Thymus (tissue), 11 donors: ENCODE measurements around the gene MYLK3. TPM values are rescaled to one million over a fixed set of nuclear protein-coding genes. Genes with fewer than 3 reads are reported as not detected.

Source experiments
- DNase-seq, 9 donors: peaks; one replicate each; pipeline ENCODE4 v3.0.0-alpha.2; 2013; ENCODE audit warnings: low spot score in 9 of 9, low read depth in 6 of 9, missing footprints in 1 of 9
- H3K27ac ChIP-seq, 2 donors: one replicate each; pipeline ENCODE4 v1.5.1; 2013; ENCODE audit warnings: control low read depth in 1 of 2, low read depth in 1 of 2, low read length in 1 of 2, mild to moderate bottlenecking in 1 of 2, moderate library complexity in 1 of 2
- H3K27me3 ChIP-seq, 2 donors: one replicate each; pipeline ENCODE4 v1.5.1; 2013; ENCODE audit warnings: low read length in 1 of 2; ENCODE audit not compliant: control insufficient read depth in 2 of 2, insufficient read depth in 1 of 2
- H3K36me3 ChIP-seq, 2 donors: one replicate each; pipeline ENCODE4 v1.5.1; 2013; ENCODE audit warnings: low read length in 1 of 2, mild to moderate bottlenecking in 1 of 2, moderate library complexity in 1 of 2; ENCODE audit not compliant: control insufficient read depth in 2 of 2, insufficient read depth in 2 of 2
- H3K4me1 ChIP-seq, 2 donors: one replicate each; pipeline ENCODE4 v1.5.1; 2013; ENCODE audit warnings: low read length in 2 of 2; ENCODE audit not compliant: control insufficient read depth in 2 of 2, insufficient read depth in 2 of 2
- H3K4me3 ChIP-seq, 2 donors: one replicate each; pipeline ENCODE4 v1.5.1; 2013; ENCODE audit warnings: low read length in 2 of 2, control low read depth in 1 of 2, mild to moderate bottlenecking in 1 of 2
- H3K9me3 ChIP-seq, 2 donors: one replicate each; pipeline ENCODE4 v1.5.1; 2013; ENCODE audit warnings: low read length in 1 of 2, mild to moderate bottlenecking in 1 of 2; ENCODE audit not compliant: control insufficient read depth in 2 of 2, insufficient read depth in 1 of 2
- WGBS: extraction: QIAGEN DNeasy Blood & Tissue Kit; methylation state at CpG from one replicate; pipeline ENCODE4 v1.1.7; 2013; 5-methylcytosine and 5-hydroxymethylcytosine counted together
- polyA plus RNA-seq: library from polyadenylated mRNA; stranded (reverse); fragments of 200-250 nt; gene quantifications from one replicate; pipeline ENCODE4 v1.2.3, GENCODE V29; 2013
- total RNA-seq: library from RNA; stranded (reverse); fragments of 120-200 nt; gene quantifications from one replicate; pipeline ENCODE4 v1.2.4, GENCODE V29; 2013
- donor health status: healthy.

MYLK3 gene
- total and polyA plus RNA-seq, 2 donors: 0.09 to 0.21 TPM

- Histone ChIP-seq H3K9me3 (no peaks in the 10 kb centered on the region), H3K27me3 (no peaks in the 10 kb centered on the region), H3K4me1 (no peaks in the 10 kb centered on the region), H3K27ac (no peak overlapping the region), H3K4me3 (no peak overlapping the region), H3K36me3 (no peaks in the 10 kb centered on the region)
- DNase-seq: no peak
- WGBS: 94% methylated on average over 2 of the region's 2 CpGs
Observed at GRCh38 chr16:46720619-46721018, 27.5 kb downstream of the MYLK3 start.

- WGBS: 97% methylated on average over 6 of the region's 6 CpGs
Observed at GRCh38 chr16:46719528-46719927, 28.6 kb downstream of the MYLK3 start.

GRCh38 chr16:46718214-46718613, 29.9 kb downstream of the MYLK3 start:
- no peak overlapping the region for H3K27ac ChIP-seq
- no peaks in the 10 kb centered on the region for H3K36me3 ChIP-seq
- WGBS: 96% methylated on average over 8 of the region's 8 CpGs
- no peak overlapping the region for H3K4me3 ChIP-seq
- no peak for DNase-seq
- no peaks in the 10 kb centered on the region for H3K27me3 ChIP-seq
- H3K4me1 ChIP-seq: no peaks in the 10 kb centered on the region
- H3K9me3 ChIP-seq: no peaks in the 10 kb centered on the region

More at GRCh38 chr16:46719528-46719927, 28.6 kb downstream of the MYLK3 start:
- H3K27ac ChIP-seq: no peak overlapping the region
- DNase-seq: no peak
- H3K4me3 ChIP-seq: no peak overlapping the region
- H3K9me3 ChIP-seq: no peaks in the 10 kb centered on the region
- no peaks in the 10 kb centered on the region for H3K27me3 ChIP-seq
- H3K36me3 ChIP-seq: no peaks in the 10 kb centered on the region
- H3K4me1 ChIP-seq: no peaks in the 10 kb centered on the region

- 97% methylated on average over 2 of the region's 2 CpGs for WGBS
- H3K9me3 ChIP-seq: no peaks in the 10 kb centered on the region
- H3K4me1 ChIP-seq: no peaks in the 10 kb centered on the region
- no peaks in the 10 kb centered on the region for H3K36me3 ChIP-seq
- no peaks in the 10 kb centered on the region for H3K27me3 ChIP-seq
- H3K27ac ChIP-seq: no peak overlapping the region
- H3K4me3 ChIP-seq: no peak overlapping the region
- DNase-seq: no peak
Observed at GRCh38 chr16:46717692-46718091, 30.5 kb downstream of the MYLK3 start.

- H3K9me3 ChIP-seq: no peaks in the 10 kb centered on the region
- H3K4me1 ChIP-seq: no peaks in the 10 kb centered on the region
- H3K27me3 ChIP-seq: no peaks in the 10 kb centered on the region
- no peak overlapping the region for H3K27ac ChIP-seq
- no peak overlapping the region for H3K4me3 ChIP-seq
- H3K36me3 ChIP-seq: no peaks in the 10 kb centered on the region
- 67% methylated on average over 6 of the region's 6 CpGs for WGBS
- no peak for DNase-seq
Observed at GRCh38 chr16:46715769-46716305, 32.3 kb downstream of the MYLK3 start.

GRCh38 chr16:46714797-46715591, 33.1 kb downstream of the MYLK3 start:
- H3K9me3 ChIP-seq: no peaks in the 10 kb centered on the region
- no peak overlapping the region for H3K4me3 ChIP-seq
- 96% methylated on average over 7 of the region's 7 CpGs for WGBS
- no peak overlapping the region for H3K27ac ChIP-seq
- H3K4me1 ChIP-seq: no peaks in the 10 kb centered on the region
- H3K27me3 ChIP-seq: no peaks in the 10 kb centered on the region
- no peaks in the 10 kb centered on the region for H3K36me3 ChIP-seq
- no peak for DNase-seq

- WGBS: 90% methylated on average over 3 of the region's 3 CpGs
- Histone ChIP-seq H3K9me3 (no peaks in the 10 kb centered on the region), H3K36me3 (no peaks in the 10 kb centered on the region), H3K27me3 (no peaks in the 10 kb centered on the region), H3K27ac (no peak overlapping the region), H3K4me3 (no peak overlapping the region), H3K4me1 (no peaks in the 10 kb centered on the region)
- DNase-seq: no peak
Observed at GRCh38 chr16:46713634-46714033, 34.5 kb downstream of the MYLK3 start.

- no peak overlapping the region for H3K4me3 ChIP-seq
- H3K27ac ChIP-seq: no peak overlapping the region
- no peaks in the 10 kb centered on the region for H3K36me3 ChIP-seq
- H3K27me3 ChIP-seq: no peaks in the 10 kb centered on the region
- 19% methylated on average over 3 of the region's 3 CpGs for WGBS
- no peaks in the 10 kb centered on the region for H3K4me1 ChIP-seq
- DNase-seq: no peak
- H3K9me3 ChIP-seq: no peaks in the 10 kb centered on the region
Observed at GRCh38 chr16:46712911-46713310, 35.2 kb downstream of the MYLK3 start.

GRCh38 chr16:46711106-46712058, 36.8 kb downstream of the MYLK3 start:
- Histone ChIP-seq H3K4me3 (no peak overlapping the region), H3K27me3 (no peaks in the 10 kb centered on the region), H3K9me3 (no peaks in the 10 kb centered on the region), H3K4me1 (no peaks in the 10 kb centered on the region), H3K36me3 (no peaks in the 10 kb centered on the region), H3K27ac (no peak overlapping the region)
- DNase-seq: no peak
- WGBS: 95% methylated on average over 10 of the region's 10 CpGs
